SK-N-SH treated with all-trans-retinoic acid at 6 μM for 48 hours (cell line): ENCODE results near the gene TIMMDC1.

Experiments
- ATAC-seq: fragments of 200-7000 bp; cut with Tn5 transposase; 3 replicates; pipeline ENCODE4 v1.9.1; 2020; ENCODE audit warnings: mild to moderate bottlenecking, moderate library complexity
- ARNTL ChIP-seq: fragments of 450-650 bp; formaldehyde crosslinking; IDR thresholded peaks from 2 replicates; pipeline ENCODE4 v1.5.0; 2020; ENCODE audit warnings: low read depth, mild to moderate bottlenecking, moderate library complexity, borderline replicate concordance
- BACH2 ChIP-seq: fragments of 250-450 bp; sonication (Bioruptor Pico); IDR thresholded peaks from 2 replicates; pipeline ENCODE4 v1.9.0; 2021; ENCODE audit warnings: mild to moderate bottlenecking, borderline replicate concordance
- CREB5 ChIP-seq: fragments of 250-450 bp; sonication (Bioruptor Pico); IDR thresholded peaks from 2 replicates; pipeline ENCODE4 v1.5.1; 2020; ENCODE audit warnings: low read depth, mild to moderate bottlenecking, moderate library complexity
- CSDC2 ChIP-seq: fragments of 250-450 bp; sonication (Bioruptor Pico); IDR thresholded peaks from 2 replicates; pipeline ENCODE4 v1.5.0; 2020; ENCODE audit warnings: mild to moderate bottlenecking, moderate library complexity
- CSRNP3 ChIP-seq: fragments of 250-450 bp; sonication (Bioruptor Pico); IDR thresholded peaks from 2 replicates; pipeline ENCODE4 v1.5.1; 2021; ENCODE audit warnings: mild to moderate bottlenecking, moderate library complexity
- ESRRG ChIP-seq: fragments of 250-450 bp; sonication (Bioruptor Pico); IDR thresholded peaks from 2 replicates; pipeline ENCODE4 v1.6.1; 2021; ENCODE audit warnings: mild to moderate bottlenecking
- GLIS3 ChIP-seq: fragments of 250-450 bp; sonication (Bioruptor Pico); IDR thresholded peaks from 2 replicates; pipeline ENCODE4 v1.5.0; 2020; ENCODE audit warnings: mild to moderate bottlenecking, moderate library complexity
- ISL1 ChIP-seq: fragments of 250-450 bp; sonication (Bioruptor Pico); IDR thresholded peaks from 2 replicates; pipeline ENCODE4 v2.1.2; 2022; ENCODE audit warnings: mild to moderate bottlenecking, moderate library complexity
- OSR1 ChIP-seq: fragments of 250-450 bp; sonication (Bioruptor Pico); IDR thresholded peaks from 2 replicates; pipeline ENCODE4 v1.8.0; 2022; ENCODE audit warnings: moderate library complexity, mild to moderate bottlenecking, inconsistent platforms
- PATZ1 ChIP-seq: fragments of 250-450 bp; sonication (Bioruptor Pico); IDR thresholded peaks from 2 replicates; pipeline ENCODE4 v1.8.0; 2020; ENCODE audit warnings: mild to moderate bottlenecking, moderate library complexity, borderline replicate concordance
- POU6F1 ChIP-seq: fragments of 250-450 bp; sonication (Bioruptor Pico); IDR thresholded peaks from 2 replicates; pipeline ENCODE4 v1.8.0; 2021; ENCODE audit warnings: low read depth, mild to moderate bottlenecking, moderate library complexity, borderline replicate concordance
- PPARA ChIP-seq: fragments of 250-450 bp; sonication (Bioruptor Pico); IDR thresholded peaks from 2 replicates; pipeline ENCODE4 v1.5.0; 2020; ENCODE audit warnings: mild to moderate bottlenecking, borderline replicate concordance
- SNAI2 ChIP-seq: fragments of 250-450 bp; sonication (Bioruptor Pico); IDR thresholded peaks from 2 replicates; pipeline ENCODE4 v1.5.0; 2020; ENCODE audit warnings: mild to moderate bottlenecking, moderate library complexity
- TOX ChIP-seq: fragments of 250-450 bp; sonication (Bioruptor Pico); IDR thresholded peaks from 2 replicates; pipeline ENCODE4 v1.8.0; 2021; ENCODE audit warnings: mild to moderate bottlenecking, moderate library complexity, borderline replicate concordance
- TSHZ2 ChIP-seq: fragments of 250-450 bp; sonication (Bioruptor Pico); IDR thresholded peaks from 2 replicates; pipeline ENCODE4 v1.5.0; 2020; ENCODE audit warnings: mild to moderate bottlenecking, moderate library complexity
- ZC3H10 ChIP-seq: fragments of 250-450 bp; sonication (Bioruptor Pico); IDR thresholded peaks from 2 replicates; pipeline ENCODE4 v1.5.1; 2021; ENCODE audit warnings: mild to moderate bottlenecking, moderate library complexity
- ZFP3 ChIP-seq: fragments of 250-450 bp; sonication (Bioruptor Pico); IDR thresholded peaks from 2 replicates; pipeline ENCODE4 v1.5.0; 2020; ENCODE audit warnings: mild to moderate bottlenecking, moderate library complexity
- ZFP30 ChIP-seq: fragments of 450-650 bp; formaldehyde crosslinking; IDR thresholded peaks from 2 replicates; pipeline ENCODE4 v1.5.0; 2022; ENCODE audit warnings: mild to moderate bottlenecking, moderate library complexity
- ZNF565 ChIP-seq: fragments of 450-650 bp; formaldehyde crosslinking; conservative IDR thresholded peaks from 2 replicates; pipeline ENCODE4 v1.5.0; 2020; ENCODE audit warnings: low read depth, mild to moderate bottlenecking, moderate library complexity
- ZNF70 ChIP-seq: fragments of 450-650 bp; formaldehyde crosslinking; IDR thresholded peaks from 2 replicates; pipeline ENCODE4 v1.5.0; 2020; ENCODE audit warnings: mild to moderate bottlenecking, moderate library complexity
- ZNF8 ChIP-seq: fragments of 450-650 bp; formaldehyde crosslinking; IDR thresholded peaks from 2 replicates; pipeline ENCODE4 v1.5.0; 2020; ENCODE audit warnings: mild to moderate bottlenecking, moderate library complexity

Gene TIMMDC1

GRCh38 chr3:119510690-119511089 is 12.3 kb downstream of the TIMMDC1 start:
- no peak for TF ChIP-seq POU6F1 (CRISPR knock-in tag)
- no peak for TF ChIP-seq CSDC2 (CRISPR knock-in tag)
- no peak for TF ChIP-seq TSHZ2 (CRISPR knock-in tag)
- TF ChIP-seq ARNTL: no peak
- no peak for TF ChIP-seq ZFP3
- no peak for TF ChIP-seq ZNF70 (CRISPR knock-in tag)
- no peak for TF ChIP-seq ZC3H10
- no peak for TF ChIP-seq SNAI2
- no peak for TF ChIP-seq PPARA
- no peak for TF ChIP-seq PATZ1 (CRISPR knock-in tag)
- no peak for TF ChIP-seq ISL1 (CRISPR knock-in tag)
- no peak for TF ChIP-seq GLIS3
- TF ChIP-seq ESRRG (CRISPR knock-in tag): no peak
- no peak for TF ChIP-seq CSRNP3
- no peak for TF ChIP-seq TOX
- TF ChIP-seq, all 23 proteins: peak for 0
- ATAC-seq: no peak

- TF ChIP-seq CSRNP3 (no peak), ZC3H10 (no peak), OSR1 (CRISPR knock-in tag) (no peak), ZFP3 (no peak), ZNF565 (CRISPR knock-in tag) (no peak), BACH2 (no peak), TSHZ2 (CRISPR knock-in tag) (no peak), ZFP30 (no peak), ZNF70 (CRISPR knock-in tag) (no peak), ARNTL (no peak), ISL1 (CRISPR knock-in tag) (no peak), SNAI2 (no peak), TOX (no peak), ESRRG (CRISPR knock-in tag) (no peak), CREB5 (no peak), GLIS3 (no peak), PATZ1 (CRISPR knock-in tag) (no peak), ZNF8 (no peak), CSDC2 (CRISPR knock-in tag) (no peak)
- no peak for ATAC-seq
Measured at GRCh38 chr3:119514637-119515036, 16.3 kb downstream of the TIMMDC1 start.
